NK-92 (cell line): ENCODE data around the gene TAP2.
"Not testable (repeated sequence)": the region's sequence is repeated elsewhere in the genome, so short reads cannot be mapped to it uniquely, and the experiment has no call there.

Experiments
- DNase-seq: peaks from one replicate; lab custom pipeline; 2025; ENCODE audit not compliant: unreplicated experiment; lab: John Stamatoyannopoulos, UW

TAP2 gene

DNA sequence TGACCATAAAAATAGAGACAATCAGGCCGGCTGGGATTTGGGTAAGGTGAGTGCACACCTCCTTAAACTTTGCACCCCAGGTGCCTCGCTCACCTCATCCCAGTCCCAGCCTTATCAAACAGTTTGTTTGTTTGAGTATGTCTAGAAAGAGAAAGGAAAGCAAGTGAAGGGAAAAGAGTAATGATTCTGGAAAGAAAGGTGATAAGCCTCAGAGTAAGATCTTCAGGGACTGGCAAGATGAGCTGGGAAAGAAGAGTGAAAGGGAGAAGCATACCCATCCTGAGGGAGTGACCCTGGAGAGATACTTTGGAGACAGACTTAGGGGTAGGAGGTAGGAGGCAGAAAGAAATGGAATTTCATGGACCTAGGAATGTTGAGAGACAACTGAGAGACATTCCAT, 1.7 kb downstream of the TAP2 start:
- DNase-seq = no peak

DNA sequence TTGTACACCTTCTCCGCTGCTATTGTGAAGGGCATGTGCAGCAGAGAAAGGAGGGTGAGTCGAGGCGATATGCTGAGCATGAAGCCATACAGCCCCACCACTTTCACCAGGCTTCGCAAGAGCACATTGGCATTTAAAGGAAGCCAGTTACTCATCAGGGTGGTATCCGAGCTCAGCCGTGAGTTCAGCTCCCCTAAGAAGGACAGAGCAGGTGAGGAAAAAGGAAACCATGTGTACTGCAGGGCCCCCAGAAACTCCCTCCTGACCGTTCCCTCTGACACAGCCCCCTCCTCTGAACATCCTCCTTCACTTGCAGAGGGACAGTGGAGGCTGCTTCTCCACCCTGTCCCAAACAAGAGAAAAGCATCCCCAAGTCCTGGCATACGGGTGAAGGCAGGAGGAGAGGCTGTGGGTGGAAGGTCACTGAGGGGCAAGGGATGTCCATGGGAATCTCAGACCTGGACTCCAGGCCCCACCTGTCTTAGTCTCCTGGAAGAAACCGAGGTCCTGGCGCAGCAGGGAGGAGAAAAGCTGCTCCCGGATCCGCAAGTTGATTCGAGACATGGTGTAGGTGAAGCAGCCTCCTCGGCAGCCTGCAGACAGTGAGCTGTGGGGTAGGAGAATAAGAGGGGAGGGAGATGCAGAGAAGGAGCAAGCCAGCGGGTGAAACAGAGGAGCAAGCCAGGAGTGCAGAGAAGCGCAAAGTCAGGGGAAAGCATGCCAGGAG, 3.2 kb downstream of the TAP2 start:
- no peak for DNase-seq

DNA sequence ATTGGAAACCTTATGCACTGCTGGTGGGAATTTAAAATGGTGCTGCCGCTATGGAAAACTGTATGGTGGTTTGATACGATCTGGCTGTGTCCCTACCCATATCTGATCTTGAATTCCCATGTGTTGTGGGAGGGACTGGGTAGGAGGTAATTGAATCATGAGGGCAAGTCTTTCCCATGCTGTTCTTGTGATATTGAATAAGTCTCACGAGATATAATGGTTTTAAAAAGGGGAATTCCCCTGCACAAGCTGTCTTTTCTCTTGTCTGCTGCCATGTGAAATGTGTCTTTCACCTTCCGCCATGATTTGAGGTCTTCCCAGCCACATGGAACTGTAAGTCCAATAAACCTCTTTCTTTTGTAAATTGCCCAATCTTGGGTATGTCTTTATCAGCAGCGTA, 4.9 kb downstream of the TAP2 start:
- DNase-seq = no peak

DNA sequence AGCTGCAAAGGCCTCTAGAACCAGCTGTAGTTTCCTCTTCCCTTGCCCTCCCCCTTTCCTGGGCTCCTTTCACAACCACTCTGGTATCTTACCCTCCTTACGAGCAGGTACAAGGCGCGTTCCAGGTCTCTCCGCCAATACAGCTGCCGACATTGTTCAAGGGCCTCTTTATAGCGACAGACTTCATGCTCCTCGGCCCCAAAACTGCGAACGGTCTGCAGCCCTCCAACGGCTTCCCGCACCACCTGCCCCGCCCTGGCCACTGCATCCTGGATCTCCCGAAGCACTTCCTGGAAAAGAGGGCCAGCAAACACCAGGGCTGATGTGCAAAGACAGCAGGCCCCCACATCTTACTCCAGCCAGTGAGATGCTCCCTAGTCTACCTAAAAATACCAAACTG, 6.0 kb downstream of the TAP2 start:
- no peak for DNase-seq

DNA sequence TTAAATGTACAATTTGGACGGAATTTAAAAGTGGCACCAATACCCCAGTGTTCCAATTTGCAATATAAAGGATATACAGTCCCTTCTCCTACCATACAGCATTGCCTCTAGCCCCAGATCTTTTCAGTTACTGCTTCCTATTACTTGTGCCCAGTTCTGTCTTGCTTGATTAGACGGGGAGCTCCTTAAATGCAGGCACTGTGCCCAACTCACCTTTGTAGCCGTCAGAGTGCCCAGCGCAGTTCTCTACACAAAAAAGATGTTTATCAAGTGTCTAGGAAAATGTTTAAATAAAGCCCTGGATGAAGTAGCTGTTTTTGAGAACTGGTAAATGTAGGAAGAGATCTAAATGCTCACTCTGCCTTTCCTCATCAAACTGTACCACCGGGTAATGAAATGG, 7.6 kb downstream of the TAP2 start:
- DNase-seq = no peak

DNA sequence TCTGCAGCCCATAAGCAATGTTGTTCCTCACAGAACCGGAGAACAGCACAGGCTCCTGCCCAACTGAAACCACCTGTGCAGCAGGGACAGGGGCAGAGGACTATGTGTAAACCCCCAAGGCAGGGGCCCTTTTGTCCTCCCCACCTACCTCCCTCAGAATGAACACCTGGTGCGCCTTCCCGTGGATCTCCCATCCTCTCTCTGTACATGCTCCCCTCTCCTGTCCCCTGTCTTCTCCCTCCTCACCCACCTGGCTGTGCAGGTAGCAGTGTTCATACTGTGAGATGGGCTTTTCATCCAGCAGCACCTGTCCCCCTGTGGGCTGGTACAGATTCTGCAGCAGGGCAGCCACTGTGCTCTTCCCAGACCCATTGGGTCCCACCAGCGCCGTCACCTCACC, 8.5 kb downstream of the TAP2 start:
- no peak for DNase-seq

DNA sequence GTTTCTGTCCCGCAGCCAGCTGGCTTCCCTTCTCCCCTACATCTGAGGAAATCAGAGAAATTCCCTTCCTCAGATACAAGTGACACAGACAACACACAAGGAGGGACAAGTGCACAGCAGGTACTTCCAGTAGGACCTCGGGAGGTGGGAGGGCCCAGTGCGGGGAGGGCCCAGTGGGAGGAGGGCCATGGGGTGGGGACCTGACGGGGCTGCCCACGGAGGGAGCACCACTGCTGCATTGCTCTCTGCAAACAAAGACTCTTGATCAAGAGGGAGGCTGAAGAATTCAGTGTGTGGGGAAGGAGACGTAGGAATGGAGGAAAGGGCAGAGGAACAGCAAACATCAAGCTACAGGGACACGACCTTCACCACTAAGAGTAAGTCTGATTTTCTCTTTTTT, 9.0 kb downstream of the TAP2 start:
- no peak for DNase-seq

DNA sequence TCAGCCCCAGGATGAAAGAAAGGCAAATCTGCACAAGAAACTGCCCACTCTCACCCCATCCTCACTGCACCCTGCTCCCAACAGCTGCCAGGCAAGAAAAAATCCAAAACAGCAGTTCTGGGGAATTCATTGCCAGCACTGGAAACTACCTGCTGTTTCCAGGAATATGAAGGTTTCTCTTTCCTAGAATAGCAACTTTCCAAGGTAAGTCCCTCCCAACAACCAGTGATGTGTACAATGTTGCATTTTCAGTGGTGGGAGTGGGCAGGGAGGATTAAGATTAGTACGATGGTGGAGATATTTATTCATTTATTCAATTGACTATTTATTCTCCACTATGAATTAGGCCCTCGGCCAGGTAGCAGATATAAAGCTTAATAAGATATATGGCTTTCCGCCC, 11.5 kb downstream of the TAP2 start:
- DNase-seq = no peak

DNA sequence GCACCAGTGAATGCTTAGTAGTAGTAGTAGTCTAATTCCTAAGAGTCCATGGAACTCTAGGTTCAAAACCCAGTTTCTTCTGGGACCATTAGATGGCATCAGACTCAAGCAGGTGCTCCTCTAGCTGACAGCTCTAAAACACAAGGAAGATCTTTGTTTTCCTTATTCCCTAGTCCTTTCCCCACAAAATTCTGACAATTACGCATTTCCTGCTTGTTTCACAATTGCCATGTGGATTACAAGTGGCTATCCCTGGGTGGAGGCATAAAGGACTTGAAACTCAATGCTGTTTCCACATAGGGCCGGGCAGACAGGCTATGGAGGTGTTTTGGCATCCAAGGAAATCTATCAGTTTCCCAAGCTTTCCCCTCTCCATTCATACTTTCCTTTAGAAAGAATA, 12.6 kb downstream of the TAP2 start:
- no peak for DNase-seq

DNA sequence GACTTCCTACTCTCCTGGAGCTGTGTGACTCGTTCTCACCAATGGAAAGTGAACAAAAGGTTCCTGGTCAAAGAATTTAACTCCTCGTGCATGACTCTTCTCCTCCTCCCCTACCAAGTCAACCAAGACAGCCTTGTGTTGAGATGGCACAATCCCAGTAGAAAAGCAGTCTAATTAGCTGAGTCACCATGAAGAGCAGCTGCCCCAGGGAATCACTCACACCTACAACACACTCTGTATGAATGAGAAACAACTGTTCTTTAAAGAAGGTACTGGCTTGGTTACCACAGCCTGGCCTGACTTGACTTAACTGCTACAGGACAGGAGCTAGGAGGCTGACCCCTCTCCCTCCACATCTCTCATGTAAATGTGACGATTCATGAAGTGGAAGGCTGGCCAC, 18.8 kb downstream of the TAP2 start:
- no peak for DNase-seq

DNA sequence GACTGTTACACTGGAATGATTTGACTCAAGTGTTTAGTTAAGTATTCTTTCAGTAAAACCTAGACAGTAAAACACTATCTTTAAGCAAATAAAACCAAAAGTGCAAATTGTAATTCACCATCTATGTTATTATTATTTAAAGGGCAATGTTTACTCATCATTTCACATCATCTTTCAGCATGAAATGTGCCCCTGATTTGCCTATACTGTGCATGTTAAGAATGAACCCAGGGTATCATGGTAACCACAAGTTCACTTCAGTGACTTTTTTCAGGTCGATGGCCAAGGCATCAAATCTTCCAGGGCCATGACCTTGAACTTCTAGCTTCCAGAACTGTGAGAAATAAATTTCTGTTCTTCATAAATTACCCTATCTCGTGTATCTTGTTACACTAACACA, 19.7 kb downstream of the TAP2 start:
- DNase-seq = no peak

DNA sequence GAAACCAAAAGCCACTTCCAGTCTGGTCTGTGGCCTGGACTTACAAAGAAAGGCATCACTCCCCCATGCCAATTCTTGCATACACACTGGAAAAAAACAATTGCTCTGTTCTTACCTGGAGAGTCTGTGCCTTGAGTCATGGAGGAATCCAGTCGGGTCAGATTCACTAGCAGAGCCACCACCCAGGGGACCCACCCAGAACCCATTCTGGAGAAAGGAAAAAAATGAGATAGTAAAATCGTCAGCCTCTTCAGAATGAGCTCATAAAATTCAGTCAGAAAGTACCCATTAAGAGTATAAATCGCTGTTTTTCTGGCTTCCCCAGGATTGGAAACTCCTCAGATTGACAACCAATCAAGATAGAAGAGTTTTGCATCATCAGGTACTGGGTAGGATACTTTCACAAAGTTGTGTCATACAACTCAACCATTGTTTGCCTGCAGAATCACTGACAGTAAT, 21.8 kb downstream of the TAP2 start, which contains the start of gene HLA-DOB:
HLA-DOB (minus strand) TSS at position 257 of the 459 bp plus-strand sequence; CDS start at position 206, 51 bp downstream.
- DNase-seq = no peak

DNA sequence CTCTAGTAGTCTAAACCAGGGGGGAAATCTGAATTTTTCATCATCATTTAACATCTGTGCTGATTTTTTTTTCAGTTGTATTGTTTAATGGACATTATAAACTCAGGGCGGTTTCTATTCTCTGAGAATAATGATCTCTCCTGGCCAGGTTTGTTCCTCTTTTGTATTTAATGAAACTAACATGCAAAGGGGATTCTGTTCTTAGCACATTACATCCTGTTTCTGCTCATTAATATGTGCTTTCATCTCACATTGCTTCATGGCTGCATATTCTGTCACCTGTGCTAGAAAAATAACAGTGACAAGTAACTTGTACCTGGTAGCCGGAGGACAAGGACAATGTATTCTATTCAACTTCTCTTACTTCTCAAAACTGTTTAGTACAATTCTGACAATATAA, 22.5 kb downstream of the TAP2 start:
- DNase-seq = no peak

DNA sequence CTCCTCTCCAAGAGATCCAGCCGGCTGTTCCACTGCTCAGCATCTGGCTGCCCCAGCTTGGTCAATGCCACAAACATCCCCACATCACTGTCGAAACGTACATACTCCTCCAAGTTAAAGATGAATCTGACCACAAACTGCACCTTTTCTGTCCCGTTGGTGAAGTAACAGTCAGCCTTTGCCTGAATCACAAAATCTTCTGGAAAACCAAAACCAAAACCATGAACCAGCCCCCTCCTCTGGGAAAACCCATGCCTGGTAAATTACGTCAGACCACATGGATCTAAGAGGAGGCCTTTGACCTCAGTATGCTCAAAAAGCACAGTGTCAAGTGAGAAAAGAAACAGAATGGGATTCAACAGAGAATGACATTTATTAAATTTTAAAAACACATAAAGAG, 23.4 kb downstream of the TAP2 start:
- DNase-seq = no peak

DNA sequence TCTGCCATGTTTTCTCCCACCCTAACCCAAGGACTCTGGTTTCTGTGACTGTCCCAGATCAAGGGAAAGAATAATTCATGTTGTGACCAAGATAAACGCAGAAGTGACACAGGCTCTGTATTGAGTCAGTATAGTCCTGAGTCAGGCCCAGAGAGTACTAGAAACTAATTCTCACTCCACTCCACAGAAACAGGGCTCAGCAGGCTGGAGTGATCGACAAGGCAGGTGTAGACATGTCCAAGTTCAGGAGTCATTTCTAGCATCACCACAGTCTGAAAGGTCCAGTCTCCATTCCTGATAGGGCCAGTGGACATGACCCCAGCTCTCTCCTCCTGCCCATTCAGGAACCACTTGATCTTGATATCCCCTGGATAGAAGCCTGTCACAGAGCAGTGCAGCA, 24.4 kb downstream of the TAP2 start:
- DNase-seq = no peak

DNA sequence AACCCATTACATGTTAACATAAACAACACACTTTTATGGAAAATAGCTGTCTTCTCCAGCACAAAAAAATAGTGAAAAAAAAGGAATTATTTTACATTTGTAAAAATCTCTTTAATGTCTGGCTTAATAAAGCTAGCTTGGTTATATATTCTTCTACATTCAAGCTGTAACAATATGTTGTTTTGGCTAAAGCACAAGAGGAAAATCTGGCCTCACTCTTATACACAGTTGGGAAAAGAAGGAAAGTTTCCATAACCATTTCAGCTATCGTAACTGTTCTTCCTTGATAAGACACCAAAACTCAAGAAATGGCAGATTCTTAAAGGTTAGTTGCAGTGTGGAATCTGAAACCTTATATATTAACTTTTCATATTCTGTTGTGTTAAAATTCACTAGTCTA, 29.4 kb downstream of the TAP2 start:
- no peak for DNase-seq

DNA sequence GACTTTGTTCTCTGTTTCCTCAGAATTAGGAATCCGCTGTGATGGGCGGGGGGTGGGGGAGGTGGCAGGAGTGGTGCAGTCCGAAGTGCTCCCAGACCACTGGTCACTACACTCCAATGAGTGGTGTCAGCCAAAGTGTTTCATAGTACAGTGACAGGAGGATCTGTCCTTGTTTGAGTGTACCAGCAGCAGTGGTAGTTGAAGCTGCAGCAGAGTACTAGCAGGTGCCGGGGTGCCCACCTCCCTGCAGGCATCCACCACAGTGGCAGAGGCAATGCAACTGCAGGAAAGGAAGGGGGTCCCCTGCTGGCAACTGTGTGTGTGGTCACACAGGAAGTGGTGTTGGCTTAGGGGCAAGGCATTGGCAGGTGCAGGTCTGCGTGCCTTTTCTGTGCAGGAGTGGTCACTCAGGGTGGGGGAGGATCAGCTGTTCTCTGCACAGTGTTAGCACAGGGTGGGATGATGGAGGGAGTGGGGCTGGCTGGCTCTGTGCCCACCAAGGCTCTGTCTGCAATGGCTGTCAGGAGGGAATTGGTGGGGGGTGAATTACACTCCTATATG, 31.4 kb downstream of the TAP2 start:
- DNase-seq = no peak

DNA sequence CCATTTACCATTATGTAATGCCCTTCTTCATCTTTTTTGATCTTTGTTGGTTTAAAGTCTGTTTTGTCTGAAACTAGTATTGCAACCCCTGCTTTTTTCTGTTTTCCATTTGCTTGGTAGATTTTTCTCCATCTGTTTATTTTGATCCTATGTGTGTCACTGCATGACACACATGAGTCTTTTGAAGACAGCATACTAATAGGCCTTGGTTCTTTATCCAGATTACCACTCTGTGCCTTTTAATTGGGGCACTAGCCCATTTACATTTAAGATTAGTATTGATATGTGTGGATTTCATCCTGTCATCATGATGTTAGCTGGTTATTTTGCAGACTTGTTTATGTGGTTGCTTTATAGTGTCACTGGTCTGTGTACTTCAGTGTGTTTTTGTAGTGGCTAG, 33.1 kb downstream of the TAP2 start:
- DNase-seq = not testable (repeated sequence)

DNA sequence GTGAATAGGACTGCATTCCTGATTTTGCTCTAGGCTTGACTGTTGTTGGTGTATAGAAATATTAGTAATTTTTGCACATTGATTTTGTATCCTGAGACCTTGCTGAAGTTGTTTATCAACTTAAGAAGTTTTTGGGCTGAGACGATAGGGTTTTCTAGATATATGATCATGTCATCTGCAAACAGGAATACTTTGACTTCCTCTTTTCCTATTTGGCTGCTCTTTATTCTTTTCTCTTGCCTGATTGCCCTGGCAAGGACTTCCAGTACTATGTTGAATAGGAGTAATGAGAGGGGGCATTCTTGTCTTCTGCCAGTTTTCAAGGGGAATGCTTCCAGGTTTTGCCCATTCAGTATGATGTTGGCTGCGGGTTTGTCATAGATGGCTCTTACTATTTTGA, 35.1 kb downstream of the TAP2 start:
- DNase-seq = no peak

DNA sequence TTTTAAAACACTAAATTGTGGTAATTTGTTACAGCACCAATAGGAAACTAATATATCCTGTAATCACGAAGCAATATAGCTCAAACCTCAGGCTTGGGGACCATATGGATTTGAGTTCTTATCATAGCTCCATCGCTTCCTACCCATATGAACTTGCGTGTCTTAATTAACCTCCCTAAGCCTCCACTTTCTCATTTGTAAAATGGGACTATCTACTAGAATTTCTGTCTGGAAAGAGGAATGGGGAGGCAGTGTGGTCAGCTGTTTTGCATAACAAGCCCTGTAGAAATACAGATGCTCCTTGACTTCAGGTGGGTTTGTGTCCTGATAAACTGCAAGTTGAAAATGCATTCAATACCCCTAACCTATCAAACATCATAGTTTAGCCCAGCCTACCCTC, 38.8 kb downstream of the TAP2 start:
- DNase-seq = no peak

DNA sequence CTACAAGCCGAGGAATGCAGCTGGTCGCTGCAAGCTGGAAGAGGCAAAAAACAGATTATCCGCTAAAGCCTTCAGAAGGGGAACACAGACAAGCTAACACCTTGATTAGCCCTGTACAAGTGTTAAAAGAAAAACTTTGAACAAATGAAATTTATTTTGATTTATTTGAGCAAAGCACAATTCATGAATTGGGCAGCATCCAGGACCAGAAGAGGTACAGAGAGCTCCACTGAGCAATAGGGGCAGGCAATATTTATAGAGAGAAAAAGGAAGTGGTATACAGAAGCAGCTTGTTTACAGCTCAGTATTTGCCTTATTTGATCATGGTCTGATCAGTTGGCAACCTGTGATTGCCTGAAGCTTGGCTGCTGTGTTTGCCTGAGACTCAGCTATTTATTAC, 39.4 kb downstream of the TAP2 start:
- DNase-seq = no peak

DNA sequence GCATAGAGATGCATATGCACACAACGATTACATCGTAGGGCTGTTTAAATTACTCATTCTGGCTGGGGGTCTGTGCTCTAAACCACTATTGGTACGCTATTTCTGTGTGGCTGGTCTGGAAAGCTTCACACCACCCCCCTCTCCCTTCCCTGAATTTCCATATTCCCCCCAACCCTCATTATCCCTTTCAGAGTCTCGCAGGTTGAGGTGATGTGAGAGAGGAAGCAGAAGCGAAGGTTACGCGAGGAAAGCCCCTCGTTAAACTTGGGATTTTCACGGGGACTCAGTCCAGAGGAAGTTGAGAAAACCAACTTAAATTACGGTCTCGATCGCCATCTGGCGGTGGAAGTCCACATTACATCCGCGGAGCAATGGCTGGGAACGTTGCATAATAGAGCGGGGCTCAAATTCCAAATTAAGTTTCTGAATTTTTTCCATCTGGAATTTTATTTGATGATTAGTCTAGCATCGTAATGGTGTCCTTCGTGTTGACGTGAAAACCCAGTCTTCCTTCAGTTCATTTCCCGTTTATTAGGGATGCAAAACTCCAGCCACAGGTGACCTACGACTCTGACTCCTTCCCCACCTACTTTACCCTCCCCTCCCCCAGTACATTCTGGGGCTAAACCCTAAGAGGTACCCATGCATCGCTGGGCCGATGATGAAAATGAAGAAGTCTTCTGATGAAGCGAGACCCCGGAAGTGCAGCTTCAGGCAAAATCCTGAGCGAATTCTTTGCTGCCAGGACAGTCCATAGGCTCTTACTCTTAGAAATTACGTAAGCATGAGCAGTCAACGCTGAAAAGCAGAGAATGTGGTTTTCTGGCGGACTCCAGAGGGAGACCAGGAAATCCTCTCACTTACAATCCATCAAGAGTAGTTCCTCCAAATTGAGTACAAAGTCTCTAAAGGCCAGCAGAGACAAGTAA, 41.4 kb downstream of the TAP2 start:
- no peak for DNase-seq
